Kidney capillary endothelial cell (primary cell): ENCODE results near the gene CHIT1.

Experiments
- DNase-seq: peaks from one replicate; pipeline ENCODE4 v3.0.0-alpha.2; 2018; ENCODE audit warnings: low spot score

The CHIT1 gene

DNA sequence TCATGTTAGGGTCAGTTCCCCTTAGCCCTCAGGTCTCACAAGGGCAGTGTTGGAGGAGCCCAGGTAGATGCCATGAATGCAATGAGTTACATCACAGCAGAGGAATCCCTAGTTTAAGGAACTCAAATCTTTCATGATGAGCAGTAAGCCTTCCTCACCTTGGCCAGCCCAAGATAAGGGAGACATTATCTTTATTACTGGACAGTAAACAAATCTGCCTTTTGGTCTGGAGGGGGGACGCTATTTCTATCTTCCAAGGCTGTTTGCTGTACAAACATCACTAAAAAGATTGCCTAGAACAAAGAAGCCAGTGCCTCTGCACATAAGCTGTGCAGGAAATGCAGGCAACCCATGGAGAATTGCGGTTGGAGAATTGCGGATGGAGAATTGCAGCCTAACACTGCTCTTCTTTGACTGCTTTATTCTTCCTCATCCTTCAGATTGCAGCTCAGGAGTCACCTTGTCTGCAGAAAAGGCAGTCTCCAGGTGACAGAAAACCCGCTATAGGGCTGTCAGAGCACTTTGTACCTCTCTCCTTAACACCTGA is 40.7 kb downstream of the CHIT1 start:
- DNase-seq = no peak

DNA sequence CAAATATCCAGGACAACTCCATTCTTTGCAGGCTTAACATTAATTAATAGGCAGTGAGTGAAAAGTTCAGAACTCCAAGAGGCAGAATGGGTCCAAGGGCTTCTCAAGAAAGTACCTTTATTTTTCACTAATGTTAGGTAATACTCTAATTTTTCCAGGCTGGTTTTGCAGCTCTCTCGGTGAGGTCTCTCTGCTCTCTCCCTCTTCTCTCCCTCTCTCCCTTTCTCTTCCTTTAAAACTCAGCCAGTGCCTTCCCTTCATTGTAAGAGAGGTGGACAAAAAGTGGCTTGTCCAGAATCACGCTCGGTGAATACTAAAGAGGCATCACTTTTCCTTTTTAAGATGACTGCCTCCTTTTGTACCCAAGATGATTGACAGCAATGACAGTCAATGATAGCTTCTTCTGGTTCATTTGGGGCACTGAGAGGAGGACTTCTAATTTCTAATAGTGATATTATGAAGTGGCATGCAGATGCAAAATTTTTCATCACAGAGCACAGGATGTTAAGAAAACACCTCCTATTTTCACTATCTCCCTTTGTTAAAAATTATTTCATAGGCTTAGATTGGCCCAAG is 41.7 kb downstream of the CHIT1 start:
- no peak for DNase-seq

DNA sequence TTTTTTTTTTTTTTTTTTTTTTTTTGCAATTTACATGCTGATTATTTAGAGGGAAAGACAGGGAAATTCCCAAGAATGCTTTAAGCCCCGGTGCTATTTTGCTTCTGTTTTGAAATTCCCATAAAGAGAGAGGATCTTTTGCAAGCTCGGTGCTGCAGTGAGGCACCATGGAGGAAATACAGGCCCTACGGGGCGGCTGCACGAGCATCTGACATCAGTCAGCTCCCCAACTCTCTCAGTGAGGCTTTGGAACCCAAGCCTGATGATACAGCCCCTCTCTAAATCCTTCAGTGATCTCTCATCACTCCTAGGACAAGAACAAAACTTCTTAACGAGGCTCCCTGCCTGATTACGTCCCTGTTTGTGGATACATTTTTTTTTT is 42.2 kb downstream of the CHIT1 start:
- DNase-seq = no peak

DNA sequence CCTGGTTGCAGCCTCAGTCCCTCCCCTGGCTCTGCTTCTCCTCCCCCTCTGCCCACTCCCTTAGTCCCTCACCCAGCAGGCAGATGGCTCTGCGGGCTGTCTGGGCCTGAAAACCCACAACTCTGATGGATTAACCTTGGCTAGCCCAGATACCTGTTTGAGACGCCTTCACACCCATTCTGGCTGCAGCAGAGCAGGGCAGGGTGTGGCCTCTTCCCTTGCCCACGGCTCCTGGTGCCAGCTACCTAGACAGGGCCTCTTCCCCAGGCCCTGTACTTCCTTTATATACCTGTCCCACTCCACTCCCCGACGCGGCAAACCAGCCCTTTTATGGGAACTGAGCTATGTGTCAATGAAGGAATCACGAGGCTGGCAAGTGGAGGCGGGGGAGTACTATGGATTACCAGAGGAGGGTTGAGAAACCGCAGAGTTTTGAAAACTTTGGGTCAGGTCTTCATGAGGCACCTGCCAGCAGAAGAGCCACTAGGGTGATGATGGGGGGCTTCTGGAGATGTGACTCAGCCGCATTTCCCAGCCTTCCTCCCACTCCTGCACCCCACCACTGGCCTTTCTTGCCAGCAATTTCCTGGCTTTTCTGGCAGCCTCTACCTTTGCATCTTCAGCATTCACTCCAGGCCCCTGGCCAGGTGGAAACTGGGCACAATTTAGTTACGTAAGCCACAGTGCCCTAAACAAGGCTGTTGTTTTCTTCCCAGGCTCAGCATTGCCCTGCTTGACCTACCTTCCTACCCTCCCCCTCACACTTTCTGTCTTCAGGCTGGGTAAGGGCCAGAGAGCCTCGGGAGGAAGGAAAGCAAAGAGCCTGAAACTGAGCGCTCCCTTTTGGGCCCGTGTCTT is 42.8 kb downstream of the CHIT1 start, which contains the start of gene CHI3L1:
Gene CHI3L1, minus strand, starts transcription at position 259 of the 858 bp plus-strand sequence. Its CDS starts 81 bp downstream, at position 178.
- DNase-seq = no peak

DNA sequence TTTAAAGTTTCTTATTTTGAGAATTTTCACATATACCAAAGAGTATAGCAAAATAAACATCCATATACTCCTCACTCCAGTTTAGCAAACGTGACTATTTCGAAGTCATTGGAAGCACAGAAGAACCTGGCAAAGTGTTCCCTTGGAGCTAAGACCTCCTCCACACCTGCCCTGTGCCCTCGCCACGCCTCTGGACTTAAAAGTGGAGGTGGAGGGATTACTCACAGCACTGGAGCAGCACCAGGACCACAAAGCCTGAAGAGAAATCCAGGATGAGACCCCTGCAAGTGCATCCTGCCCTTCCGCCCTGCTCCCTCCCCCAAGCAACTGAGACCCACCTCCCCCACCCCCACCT is 43.4 kb downstream of the CHIT1 start:
- DNase-seq = no peak

DNA sequence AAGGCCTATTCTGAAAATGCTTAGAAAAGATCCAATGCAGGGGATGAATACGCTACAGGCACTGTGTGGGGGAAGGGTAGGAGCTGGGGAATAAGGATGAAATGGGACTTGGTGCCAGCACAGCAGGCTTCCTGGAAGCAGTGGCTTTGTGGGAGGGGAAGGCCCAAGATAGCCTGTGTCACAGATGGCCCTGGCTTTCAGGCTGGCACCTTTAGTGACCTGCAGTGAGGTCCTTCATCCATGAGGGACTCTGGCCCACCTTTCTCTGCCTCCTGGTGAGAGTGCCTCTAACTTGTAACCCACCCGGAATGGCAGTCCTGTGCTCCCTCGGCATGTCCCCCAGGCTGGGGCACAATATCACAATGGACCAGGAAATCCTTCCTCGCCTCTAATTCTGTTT is 43.9 kb downstream of the CHIT1 start:
- DNase-seq = no peak

DNA sequence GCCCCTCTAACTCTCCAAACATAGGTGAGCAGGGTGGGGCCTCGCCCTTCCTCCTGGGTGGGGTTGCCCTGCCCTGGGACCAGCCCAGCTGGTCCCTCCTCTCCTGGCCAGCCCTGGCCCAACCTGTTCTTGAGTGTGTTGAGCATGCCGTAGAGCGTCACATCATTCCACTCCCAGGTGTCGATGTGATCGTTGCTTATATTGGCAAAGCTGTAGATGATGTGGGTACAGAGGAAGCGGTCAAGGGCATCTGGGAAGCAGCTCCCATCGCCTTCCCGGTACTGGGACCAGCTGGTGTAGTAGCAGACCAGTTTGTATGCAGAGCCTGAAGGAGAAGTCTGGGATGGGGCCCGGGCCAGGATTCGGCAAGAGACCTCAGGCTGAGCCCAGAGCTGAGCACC is 44.4 kb downstream of the CHIT1 start:
- no peak for DNase-seq

DNA sequence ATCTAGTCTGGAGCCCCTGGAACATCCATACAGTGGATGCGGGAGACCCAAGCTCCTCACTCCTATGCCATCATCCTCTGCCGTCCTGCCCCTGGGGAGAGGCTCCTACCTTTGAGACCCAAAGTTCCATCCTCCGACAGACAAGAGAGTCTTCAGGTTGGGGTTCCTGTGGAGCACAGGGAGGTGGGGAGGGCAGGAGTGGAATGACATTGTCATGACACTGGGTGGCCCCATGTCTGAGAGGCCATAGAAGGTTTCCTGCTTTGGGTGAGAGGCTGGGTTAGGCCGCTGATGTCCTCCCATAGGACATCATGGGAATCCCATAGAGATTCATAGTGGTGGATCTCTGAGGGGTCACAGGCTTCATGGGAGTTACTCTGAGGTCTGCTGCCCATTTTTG is 45.0 kb downstream of the CHIT1 start:
- no peak for DNase-seq

DNA sequence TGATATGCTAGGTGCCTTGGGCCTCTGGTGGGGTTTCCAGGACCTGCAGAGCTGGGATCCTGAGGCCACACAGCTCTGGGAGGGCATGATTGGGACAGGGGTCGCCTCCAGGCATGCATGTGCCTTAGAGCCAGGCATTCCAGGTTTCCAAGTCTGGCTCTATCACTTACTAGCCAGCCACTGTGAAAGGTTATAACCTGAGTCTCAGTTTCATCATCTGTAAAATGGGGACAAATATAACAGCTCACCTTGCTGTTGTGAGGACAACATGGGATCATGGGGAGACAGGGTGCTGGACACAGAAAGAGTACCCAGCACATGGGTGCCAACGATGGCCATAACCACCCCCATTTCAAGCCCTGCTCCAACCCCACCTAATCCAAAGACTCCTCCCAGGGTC is 45.6 kb downstream of the CHIT1 start:
- DNase-seq = no peak

DNA sequence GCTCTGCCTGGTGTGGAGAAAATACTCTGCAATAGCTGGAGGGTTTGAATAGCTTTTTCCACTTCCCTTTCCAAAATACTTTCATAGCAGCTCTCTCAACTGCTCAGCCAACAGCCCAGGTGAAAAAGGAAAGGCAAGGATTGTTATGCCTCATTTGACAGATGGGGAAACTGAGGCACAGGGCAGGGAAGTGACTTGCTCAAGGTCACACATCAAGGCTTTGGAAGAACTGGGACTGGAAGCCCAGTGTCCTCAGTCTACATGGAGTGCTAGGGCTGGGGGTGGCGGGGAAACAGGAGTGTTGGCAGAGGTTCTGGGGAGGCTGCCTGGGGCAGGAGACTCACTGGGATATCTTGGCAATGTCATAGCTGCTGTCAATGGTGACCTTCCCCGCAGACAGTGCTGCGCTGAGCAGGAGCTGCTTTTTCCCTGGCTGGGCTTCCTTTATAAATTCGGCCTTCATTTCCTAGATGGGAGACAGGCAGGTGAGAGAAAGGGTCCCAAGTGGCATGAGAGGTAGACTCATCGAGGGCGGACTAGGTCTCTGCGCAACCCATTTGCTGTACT is 47.0 kb downstream of the CHIT1 start:
- DNase-seq = no peak

DNA sequence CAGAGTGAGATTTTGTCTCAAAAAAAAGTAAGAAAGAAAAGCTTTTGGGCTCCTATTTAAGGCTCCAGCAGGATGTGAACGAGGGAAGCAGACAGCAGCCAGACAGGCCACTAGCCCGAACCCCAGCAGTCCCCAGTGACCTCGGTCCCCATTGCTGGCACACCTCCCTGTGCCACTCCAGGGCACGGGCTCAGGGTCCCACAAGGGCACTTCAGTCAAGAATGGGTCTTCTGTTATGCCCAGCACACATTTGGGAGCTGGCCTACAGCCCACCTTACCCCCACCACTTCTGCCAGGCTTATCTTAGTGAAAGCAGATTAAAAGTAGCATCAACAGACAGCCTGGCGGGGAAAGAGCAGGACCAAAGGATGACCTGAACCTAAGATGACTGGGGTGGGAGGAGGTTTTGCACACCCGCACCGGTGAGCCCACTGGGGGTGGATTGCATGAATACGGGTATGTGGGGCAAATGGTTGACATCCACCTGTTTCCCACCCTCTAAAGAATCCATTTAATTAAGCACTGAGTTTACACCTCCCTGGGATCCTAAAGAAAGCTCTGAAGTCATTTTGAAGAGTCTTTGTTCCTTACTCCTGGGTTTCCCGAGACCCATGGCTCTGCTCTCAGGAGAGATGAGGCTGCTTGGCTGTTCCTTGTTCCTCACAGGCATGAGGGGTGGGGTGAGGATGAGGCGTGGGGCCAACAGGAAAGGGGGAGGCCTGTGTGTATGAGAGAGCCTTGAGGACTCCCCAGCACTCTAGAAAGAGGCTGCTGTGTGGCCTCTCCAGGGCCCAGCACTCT is 47.7 kb downstream of the CHIT1 start:
- no peak for DNase-seq

DNA sequence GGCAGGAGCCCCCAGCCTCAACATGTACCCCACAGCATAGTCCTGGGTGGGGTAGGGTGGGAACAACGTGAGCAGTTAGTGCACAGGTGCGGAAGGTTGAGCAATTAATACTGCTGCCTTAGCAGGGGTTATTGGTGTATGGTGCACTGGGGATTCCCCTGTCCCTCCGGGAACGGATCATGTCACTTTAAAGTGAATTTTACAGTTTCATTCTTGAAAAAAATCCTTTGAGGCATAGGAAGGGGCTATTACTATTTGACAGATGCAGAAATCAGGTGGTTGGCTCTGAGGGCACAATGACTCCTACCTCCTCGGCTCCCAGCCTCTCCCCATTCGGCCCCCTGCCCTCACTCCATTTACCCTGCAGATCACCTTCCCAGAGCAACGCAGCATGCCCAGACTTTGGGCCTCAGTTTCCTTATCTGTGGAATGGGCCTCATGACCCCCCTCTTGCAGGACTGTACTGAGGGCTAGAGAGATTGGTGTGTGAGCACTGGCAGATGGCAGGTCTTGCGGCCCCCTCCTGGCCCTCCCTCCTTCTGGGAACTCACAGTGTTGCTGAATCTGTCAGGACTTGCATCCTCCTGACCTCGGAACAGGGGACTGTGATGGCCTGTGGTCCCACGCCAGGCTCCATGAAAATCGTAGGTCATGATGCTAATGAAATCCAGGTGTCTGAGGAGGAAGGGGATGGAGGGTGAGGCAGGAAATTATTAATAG is 48.7 kb downstream of the CHIT1 start:
- no peak for DNase-seq

DNA sequence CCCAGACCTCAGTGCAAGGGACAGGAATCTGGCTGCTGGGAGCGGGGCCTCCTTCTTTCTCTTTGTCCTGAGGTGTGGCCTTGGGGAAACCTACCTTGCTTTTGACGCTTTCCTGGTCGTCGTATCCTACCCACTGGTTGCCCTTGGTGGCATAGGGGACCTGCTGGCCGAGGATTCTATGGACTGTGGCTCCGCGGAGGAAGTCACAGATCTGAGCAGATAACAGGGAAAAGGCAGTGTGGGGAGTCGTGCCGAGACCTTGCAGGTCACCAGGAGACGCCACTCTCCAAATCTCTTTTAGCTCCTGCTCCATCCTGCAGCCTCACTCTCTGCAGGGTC is 49.8 kb downstream of the CHIT1 start:
- DNase-seq = no peak

DNA sequence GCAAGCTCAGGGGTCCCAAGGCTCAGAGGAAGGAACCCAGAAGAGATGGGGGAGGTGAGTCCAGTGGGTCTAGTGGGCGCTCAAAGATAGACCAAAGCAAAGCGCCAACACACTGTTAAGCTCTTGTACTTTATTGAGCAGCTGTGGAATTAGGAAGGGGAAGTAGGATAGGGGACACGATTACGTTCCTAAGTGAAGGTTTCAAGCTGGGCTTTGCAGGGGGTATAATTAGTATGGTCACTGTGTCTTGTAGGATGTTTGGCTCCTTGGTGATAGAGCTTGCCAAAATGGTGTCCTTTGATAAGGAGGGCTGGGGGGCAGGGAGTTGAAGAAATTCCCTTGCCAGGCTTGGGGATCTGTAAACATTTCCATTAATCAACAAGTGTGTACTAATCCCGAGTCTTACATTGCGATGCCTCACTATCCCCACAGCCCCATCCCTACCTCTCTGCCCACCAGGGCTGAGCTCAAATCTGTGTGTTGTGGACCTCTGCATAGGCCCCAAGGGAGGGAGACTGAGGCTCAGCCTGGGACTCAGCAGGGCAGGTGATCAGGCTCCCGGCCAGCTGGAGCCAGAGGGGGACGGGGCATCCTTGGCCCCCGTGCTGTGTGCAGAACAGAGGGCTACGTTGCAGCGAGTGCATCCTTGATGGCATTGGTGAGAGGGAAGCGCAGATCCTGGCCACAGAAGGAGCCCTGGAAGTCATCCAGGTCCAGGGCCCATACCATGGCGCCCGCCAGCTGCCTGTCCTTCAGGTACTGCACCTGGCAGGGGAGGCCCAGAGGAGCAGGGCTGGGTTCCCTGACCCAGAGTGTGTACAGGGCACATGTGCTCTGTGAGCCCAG is 50.4 kb downstream of the CHIT1 start:
- DNase-seq = no peak

DNA sequence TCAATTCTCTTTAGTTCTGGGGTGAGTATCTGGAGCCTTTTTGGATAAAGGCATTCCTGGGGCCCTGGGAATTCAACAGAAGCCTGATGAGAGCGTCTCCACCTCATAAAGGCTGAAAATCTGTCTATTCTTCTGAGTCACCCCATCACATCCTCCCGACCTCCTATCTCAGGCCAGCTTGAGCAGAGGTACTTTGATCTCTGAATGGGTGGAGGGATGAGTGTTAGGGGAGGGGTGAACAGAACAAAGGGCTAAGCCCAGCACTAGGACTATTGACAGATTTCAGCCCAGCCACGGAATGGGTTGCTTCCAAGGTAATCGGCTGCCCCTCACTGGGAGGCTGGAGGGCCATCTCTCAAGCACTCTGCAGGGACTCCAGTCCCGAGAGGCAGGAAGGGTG is 51.4 kb downstream of the CHIT1 start:
- peak; percentile 67 for DNase-seq

DNA sequence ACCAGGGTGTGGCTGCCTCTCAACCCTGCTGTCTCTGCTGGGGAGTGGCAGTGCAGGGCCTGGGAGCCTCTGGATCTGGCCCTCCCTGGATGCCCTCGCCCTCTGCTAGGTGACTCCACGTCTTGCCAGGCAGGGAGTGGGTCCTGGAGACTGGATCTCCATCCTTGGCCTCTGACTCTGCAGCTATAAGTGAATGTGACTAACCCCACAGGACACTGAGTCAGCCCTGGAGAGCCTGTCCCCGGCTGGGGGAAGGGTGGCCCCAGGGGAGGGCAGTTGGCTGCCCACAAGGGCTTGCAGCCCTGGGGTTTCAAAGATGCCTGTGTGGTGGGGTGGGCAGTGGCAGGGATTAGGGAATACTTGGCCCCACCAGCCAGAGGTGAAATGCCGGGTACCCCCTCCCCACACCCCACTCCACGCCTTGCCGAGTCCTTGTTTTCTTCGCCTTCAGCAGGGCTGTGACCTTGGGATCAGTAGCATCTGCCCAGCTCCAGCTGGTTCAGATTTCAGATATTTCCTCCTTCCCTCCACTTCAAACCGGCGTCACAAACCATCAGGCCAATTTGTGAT is 51.9 kb downstream of the CHIT1 start:
- peak; percentile 90 for DNase-seq

DNA sequence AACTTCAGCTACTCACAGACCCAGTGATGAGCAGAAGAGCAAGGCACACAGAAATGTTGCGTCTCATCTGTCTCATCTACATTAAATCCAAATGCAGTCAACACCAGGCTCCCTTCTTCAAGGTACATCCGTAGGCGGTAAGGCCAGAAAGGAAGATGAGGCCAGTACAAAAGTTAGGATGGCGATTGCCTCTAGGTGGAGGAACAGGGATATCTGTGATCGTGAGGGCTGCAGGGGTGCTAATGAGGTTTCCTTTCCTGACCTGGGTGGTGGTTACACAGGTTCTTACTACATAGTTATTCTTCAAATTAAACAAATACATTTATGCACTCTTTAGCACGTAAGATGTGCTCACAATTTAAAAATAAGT is 52.5 kb downstream of the CHIT1 start:
- DNase-seq = no peak

DNA sequence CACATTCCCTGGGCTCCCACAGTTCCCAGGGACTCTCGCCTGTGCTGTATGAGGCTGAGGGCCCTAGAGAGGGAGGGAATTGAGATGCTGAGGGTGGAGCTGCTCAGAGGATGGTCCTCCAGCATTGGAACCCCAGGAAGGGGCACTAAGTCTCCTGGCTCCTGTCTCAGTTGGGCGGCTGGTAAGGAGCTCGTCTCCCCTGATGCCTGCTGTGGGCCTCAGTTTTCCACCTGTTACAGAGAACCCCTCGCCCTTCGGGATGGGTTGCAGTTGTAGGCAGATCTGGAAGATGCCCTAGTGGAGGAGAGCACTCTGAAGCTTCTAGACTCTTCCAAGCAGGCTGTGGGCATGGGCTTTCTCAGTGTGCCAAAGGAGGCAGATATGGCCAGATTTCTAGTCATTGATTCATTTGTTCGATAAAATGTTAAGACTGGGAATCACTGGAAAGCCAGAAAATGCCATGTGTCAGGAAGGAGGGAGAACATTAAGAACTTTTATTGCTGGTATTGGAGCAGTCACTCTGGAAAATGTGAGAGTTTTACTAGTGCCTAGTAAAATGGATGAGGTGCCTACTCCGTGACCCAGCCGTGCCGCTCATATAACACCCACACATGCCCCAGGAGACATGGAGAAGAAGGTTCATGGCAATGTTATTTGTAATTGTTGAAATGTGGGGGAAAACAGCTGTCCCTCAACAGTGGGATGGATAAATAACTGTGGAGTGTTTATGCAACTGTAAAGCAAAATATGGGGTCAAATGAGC is 53.0 kb downstream of the CHIT1 start:
- DNase-seq = no peak

DNA sequence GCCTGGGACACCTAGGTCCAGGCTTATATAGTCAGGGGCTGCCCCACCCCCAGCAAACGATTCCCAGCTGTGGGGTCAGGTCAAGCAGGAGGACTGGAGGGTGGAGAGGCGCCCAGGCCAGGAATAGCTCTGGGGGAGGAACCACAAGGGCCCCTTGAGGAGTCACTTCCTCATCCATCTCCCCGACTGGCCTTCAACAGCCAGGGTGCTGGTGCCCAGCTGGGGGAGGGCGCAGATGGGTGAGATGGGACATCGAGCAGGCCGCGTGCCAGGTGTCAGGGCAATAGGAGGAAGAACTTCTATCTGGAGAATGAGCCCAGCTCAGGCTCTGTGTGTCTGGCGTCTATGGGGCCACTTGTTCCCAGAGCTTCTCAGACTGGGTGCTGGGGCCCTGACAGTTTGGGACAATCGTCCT is 53.6 kb downstream of the CHIT1 start:
- no peak for DNase-seq
